Heart left ventricle (tissue), 13 donors: ENCODE measurements around the gene KCTD15.

Experiments used
- CTCF ChIP-seq, 12 donors: fragments of 200-600 bp; sonication (generic) in 4 of 12; IDR thresholded peaks; one replicate each; pipeline versions ENCODE4 v1.5.0 to v1.8.0; 2018 to 2022; ENCODE audit warnings: antibody characterized with exemption in 12 of 12, mild to moderate bottlenecking in 5 of 12
- POLR2A ChIP-seq, 2 donors: fragments of 450-650 bp; IDR thresholded peaks; one replicate each; pipeline ENCODE4 v1.6.1; 2017; ENCODE audit warnings: antibody characterized with exemption in 2 of 2, mild to moderate bottlenecking in 2 of 2, moderate library complexity in 2 of 2
- donor health status: ischemic (EF 13 %, LVEDD 7.1; RV severe dilation, severe dysfunction).
- donor health status: DM: no; HTN: yes; CAD: no.
- donor health status: DM: no; HTN: no; CAD: no.
- donor health status: ischemic (EF 25% LVEDD 6.9; RV normal size, moderate dysfunction).
- donor health status: ischemic (EF 25% LVEDD 5.7; RV mildly dilated, moderate dysfunction).
- donor health status: ischemic (EF 35%, LVEDD 5.7; RV mildly dilated, moderate dysfunction).
- donor health status: nonischemic (EF 11% LVEDD 7.7; RV severe dilation, severe dysfunction).
- donor health status: DM: yes; HTN: yes; CAD: no.
- donor health status: PGD.
- donor health status: ischemic (EF 29% LVEDD 5.4; RV normal size, mild dysfunction).
- donor health status: nonischemic (EF 23%, LVEDD 6.1; RV moderate dilation, normal function).

- TF ChIP-seq CTCF (IDR thresholded peaks at IDR 0.05) (no peak), POLR2A (IDR thresholded peaks at IDR 0.05) (no peak)
Measured at GRCh38 chr19:33808399-33808798, 11.7 kb downstream of the KCTD15 start.
